Measurements from ENCODE around the gene KRT7.
A peak's percentile ranks its signal among the peaks of the same experiment; 100 is the strongest.

Gene KRT7

DNA sequence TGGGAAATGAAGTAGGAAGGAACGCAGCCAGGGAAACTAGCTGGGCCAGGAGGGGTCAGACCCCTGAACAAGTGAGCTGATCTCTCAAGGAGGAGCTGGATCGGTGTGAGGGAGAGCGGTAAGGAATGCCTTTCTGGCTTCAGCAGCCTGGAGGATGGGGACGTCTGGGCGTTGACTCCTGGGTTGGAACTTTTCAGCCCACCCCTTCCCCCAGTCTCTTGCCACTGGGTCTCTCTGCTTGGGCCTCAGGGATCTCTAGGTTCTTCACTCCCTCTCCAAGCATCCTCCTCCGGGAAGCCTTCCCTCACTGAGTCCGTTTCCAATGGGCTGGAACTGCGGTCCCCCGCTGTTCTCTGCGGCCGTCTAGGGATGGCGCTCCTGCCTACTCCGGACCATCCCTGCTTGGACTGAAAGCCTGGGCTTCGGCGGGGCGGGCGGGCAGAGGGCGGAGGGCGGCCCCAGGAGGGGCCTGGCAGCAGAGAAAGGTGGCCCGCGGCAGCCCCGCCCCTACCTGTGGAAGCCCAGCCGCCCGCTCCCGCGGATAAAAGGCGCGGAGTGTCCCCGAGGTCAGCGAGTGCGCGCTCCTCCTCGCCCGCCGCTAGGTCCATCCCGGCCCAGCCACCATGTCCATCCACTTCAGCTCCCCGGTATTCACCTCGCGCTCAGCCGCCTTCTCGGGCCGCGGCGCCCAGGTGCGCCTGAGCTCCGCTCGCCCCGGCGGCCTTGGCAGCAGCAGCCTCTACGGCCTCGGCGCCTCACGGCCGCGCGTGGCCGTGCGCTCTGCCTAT is at the start of gene KRT7:
Gene KRT7, plus strand, starts transcription at position 570 of the 788 bp plus-strand sequence. Its CDS starts 54 bp downstream, at position 624.
- no peak within 1 kb of the TSS for H3K9ac ChIP-seq
- H3K4me1 ChIP-seq: peaks cover 16 to 44% (median 27%) of the 10 kb centered on the region in 10 experiments
- no peaks in the 10 kb centered on the region; a peak in 1 of 22 replicates for H4K20me1 ChIP-seq
- no peak for TF ChIP-seq Cebpa-rat (IDR thresholded peaks at IDR 0.05)
- H3K27ac ChIP-seq: no peak within 1 kb of the TSS
- no peaks in the 10 kb centered on the region for H3K9me3 ChIP-seq (replicated peaks in 1 of 11)
- H3K27me3 ChIP-seq: peaks cover 0 to 18% (median 15%) of the 10 kb centered on the region in 11 experiments; a peak in 16 of 22 replicates
- H3K4me3 ChIP-seq: no peak within 1 kb of the TSS
- peak within 1 kb of the TSS in 6 of 11 experiments; percentile 66 to 87 (median 74); a peak in 6 of 22 replicates for H3K4me2 ChIP-seq
- H3K36me3 ChIP-seq: no peaks in the 10 kb centered on the region

DNA sequence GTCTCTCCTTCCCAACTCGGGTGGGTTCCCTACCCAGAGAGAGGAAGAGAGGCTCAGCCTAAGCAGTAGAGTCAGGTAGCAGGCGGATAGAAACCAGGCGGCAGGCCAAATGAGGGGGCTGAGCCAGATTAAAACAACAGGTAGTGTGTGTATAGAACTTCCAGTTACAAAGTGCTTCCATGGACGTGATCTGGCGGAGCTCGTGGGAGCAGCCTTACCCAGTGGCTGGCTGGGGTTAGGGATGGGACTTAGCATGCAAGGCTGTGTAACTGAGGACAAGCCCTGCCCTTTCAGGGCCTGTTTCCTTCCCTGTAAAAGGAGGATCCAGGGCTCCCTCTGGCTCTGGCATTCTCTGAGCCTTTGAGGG is 49.5 kb upstream of the KRT7 start:
- H3K27ac ChIP-seq: peak overlapping the region in 4 of 11 experiments; percentile 15 to 40 (median 32); a peak in 2 of 22 replicates
- 0 out of 22 replicates have a peak overlapping the region, but pooled peaks of 1 of the 11 experiments have one; percentile 5 for H3K9ac ChIP-seq
- H3K9me3 ChIP-seq (replicated peaks in 1 of 11): no peaks in the 10 kb centered on the region
- H3K36me3 ChIP-seq: no peaks in the 10 kb centered on the region
- H3K4me3 ChIP-seq: no peak overlapping the region
- H3K27me3 ChIP-seq: no peaks in the 10 kb centered on the region
- no peaks in the 10 kb centered on the region for H4K20me1 ChIP-seq
- H3K4me2 ChIP-seq: peak overlapping the region in 6 of 11 experiments; percentile 13 to 99 (median 52); a peak in 6 of 22 replicates
- peaks cover 67 to 96% (median 85%) of the 10 kb centered on the region in 10 experiments for H3K4me1 ChIP-seq
- TF ChIP-seq Cebpa-rat (IDR thresholded peaks at IDR 0.05): no peak

DNA sequence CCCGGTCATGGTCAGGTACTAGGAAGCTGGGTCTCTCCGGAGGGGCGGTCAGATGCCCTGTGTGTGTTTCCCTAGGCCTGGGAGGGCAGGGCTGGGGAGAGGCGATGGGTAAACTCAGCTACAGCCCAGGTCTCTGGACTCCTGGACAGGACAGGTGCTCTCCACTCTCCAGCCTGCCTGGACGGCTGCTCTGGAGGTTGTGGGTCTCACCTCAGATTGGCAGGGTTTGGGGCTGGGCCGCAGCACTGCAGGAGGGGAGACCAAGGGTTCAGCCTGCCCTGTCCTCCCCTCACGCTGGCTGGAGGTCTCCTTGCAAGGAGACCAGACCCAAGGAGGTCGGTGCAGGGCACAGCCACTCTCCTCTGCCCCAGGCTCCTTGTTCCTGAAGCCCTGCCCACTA is 49.1 kb upstream of the KRT7 start:
- no peaks in the 10 kb centered on the region for H3K9me3 ChIP-seq (replicated peaks in 1 of 11)
- H3K4me3 ChIP-seq: no peak overlapping the region
- peak overlapping the region in 8 of 11 experiments; percentile 39 to 99 (median 72); a peak in 15 of 22 replicates for H3K4me2 ChIP-seq
- no peaks in the 10 kb centered on the region for H4K20me1 ChIP-seq
- no peaks in the 10 kb centered on the region for H3K36me3 ChIP-seq
- no peak for TF ChIP-seq Cebpa-rat (IDR thresholded peaks at IDR 0.05)
- H3K27me3 ChIP-seq: no peaks in the 10 kb centered on the region
- 0 out of 22 replicates have a peak overlapping the region, but pooled peaks of 1 of the 11 experiments have one; percentile 5 for H3K9ac ChIP-seq
- peaks cover 67 to 96% (median 85%) of the 10 kb centered on the region in 10 experiments for H3K4me1 ChIP-seq
- H3K27ac ChIP-seq: peak overlapping the region in 5 of 11 experiments; percentile 9 to 38 (median 35); a peak in 4 of 22 replicates

DNA sequence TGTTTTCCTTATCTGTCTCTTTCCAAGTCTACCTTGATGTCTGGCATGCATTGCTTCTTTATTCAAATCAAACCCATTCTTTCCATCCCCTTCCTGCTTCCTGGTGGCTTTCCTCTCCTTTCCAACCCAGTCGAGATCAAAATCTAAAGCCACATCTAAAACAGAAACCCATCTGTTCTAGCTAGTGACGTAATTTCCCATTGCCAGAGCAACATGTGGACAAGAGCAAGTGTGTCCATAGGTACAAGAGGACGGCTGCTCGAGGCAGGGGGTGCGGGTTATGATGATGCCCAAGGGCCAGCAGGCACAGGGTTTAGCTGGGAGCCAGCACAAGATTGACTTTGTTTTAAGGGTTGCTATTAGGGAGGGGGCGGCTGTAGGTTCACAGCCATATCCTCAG is 48.2 kb upstream of the KRT7 start:
- H3K9ac ChIP-seq: no peak overlapping the region
- no peaks in the 10 kb centered on the region for H3K36me3 ChIP-seq
- no peaks in the 10 kb centered on the region for H3K27me3 ChIP-seq
- H3K4me2 ChIP-seq: peak overlapping the region in 10 of 11 experiments; percentile 20 to 99 (median 56); a peak in 20 of 22 replicates
- H3K27ac ChIP-seq: 0 out of 22 replicates have a peak overlapping the region, but pooled peaks of 1 of the 11 experiments have one; percentile 38
- H3K4me3 ChIP-seq: no peak overlapping the region
- H3K4me1 ChIP-seq: peaks cover 67 to 96% (median 85%) of the 10 kb centered on the region in 10 experiments
- TF ChIP-seq Cebpa-rat (IDR thresholded peaks at IDR 0.05): no peak
- H4K20me1 ChIP-seq: no peaks in the 10 kb centered on the region
- H3K9me3 ChIP-seq (replicated peaks in 1 of 11): no peaks in the 10 kb centered on the region

DNA sequence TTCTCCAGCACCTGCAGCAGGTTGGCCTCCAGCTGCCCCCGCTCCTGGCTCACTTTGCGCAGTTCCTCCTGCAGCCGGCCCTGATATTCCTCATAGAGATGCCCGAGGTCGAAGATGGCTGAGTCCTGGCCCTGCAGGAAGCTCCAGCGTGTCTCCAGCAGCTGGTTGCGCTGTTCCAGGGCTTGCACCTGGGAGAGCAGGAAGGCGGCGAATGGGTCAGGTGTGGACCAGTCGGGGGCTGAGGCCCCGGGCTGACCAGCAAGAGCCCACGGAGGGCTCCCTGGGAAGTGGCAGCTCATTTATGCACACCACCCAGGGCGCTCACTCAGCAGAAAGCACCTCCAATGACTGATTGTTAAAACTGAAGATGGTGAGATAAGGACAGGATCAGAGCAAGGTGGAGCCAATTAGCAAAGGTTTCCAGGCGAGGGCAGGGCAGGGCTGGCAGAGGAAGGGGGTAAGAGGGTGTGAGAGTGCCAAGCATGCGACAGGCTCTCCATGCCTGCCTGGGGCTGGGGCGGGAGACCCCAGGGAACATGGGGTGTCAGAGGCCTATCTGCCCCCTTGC is 47.6 kb upstream of the KRT7 start:
- no peaks in the 10 kb centered on the region for H3K27me3 ChIP-seq
- no peaks in the 10 kb centered on the region for H4K20me1 ChIP-seq
- peaks cover 67 to 96% (median 85%) of the 10 kb centered on the region in 10 experiments for H3K4me1 ChIP-seq
- H3K36me3 ChIP-seq: no peaks in the 10 kb centered on the region
- H3K4me3 ChIP-seq: no peak overlapping the region
- no peaks in the 10 kb centered on the region for H3K9me3 ChIP-seq (replicated peaks in 1 of 11)
- H3K9ac ChIP-seq: peak overlapping the region in 4 of 11 experiments; percentile 11 to 57 (median 52); a peak in 1 of 22 replicates
- TF ChIP-seq Cebpa-rat (IDR thresholded peaks at IDR 0.05): no peak
- H3K27ac ChIP-seq: peak overlapping the region in 9 of 11 experiments; percentile 6 to 78 (median 60); a peak in 13 of 22 replicates
- H3K4me2 ChIP-seq: peak overlapping the region in 10 of 11 experiments; percentile 1 to 99 (median 68); a peak in 18 of 22 replicates

DNA sequence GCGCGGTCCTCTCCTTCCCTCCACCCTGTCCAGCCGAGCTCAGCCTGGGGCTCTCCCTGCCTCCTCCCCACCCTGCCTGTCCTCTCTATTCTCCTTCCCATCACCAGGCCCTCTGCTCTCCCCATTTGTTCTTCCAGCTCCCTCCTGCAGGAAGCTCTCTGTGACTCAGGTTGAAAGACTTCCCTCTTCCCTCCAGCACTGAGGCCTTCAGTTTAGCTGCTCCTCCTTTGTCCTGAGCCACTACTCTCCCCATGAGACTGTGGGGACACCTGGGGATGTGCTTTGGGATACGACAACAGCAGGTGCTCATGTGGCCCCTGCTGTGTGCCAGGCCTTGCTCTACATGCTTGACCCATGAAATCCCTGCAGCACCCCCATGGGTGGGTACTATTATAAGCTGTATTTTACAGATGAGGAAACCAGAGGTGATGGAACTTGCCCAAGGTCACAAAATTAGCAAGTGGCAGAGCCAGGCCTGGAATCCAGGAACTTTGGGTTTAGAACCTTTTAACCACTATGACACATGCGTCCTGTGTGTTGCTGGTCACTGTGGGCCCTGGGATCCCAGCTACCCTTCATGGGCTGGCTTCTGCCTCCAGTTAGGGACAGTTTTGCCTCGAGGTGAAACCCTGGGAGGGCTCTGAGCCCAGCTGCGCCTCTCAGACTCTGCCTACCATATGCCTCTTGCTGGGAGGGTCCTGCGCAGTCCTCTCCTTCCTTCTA is 46.8 kb upstream of the KRT7 start:
- peak overlapping the region in 7 of 11 experiments; percentile 11 to 57 (median 51); a peak in 14 of 22 replicates for H3K9ac ChIP-seq
- no peaks in the 10 kb centered on the region for H4K20me1 ChIP-seq
- no peaks in the 10 kb centered on the region for H3K9me3 ChIP-seq (replicated peaks in 1 of 11)
- H3K4me1 ChIP-seq: peaks cover 72 to 100% (median 92%) of the 10 kb centered on the region in 10 experiments
- TF ChIP-seq Cebpa-rat (IDR thresholded peaks at IDR 0.05): no peak
- H3K4me2 ChIP-seq: peak overlapping the region in 10 of 11 experiments; percentile 1 to 99 (median 68); a peak in 18 of 22 replicates
- no peaks in the 10 kb centered on the region for H3K27me3 ChIP-seq
- peak overlapping the region in 9 of 11 experiments; percentile 46 to 78 (median 60); a peak in 18 of 22 replicates for H3K27ac ChIP-seq
- H3K4me3 ChIP-seq: no peak overlapping the region; a peak in 1 of 20 replicates
- H3K36me3 ChIP-seq: no peaks in the 10 kb centered on the region

DNA sequence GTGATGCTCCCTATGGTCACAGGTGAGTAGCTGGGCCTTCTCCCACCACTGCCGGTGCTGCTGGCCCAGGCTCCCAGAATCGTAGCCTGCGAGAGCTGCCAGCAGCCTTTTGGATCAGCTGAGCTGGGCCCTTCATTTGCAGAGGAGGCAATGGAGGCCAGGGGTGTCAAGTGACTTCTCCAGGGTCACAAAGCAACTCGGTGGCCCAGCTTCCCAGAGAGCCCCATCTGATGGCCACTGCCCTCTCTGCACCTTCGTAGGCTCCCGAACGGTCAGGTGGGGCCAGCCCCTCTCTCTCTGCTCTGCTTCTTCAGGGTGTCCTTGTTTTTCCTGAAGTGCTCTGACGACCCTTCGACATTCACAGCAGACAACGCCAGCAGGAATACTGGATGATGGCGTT is 45.8 kb upstream of the KRT7 start:
- H3K4me3 ChIP-seq: no peak overlapping the region
- no peaks in the 10 kb centered on the region for H3K27me3 ChIP-seq
- H4K20me1 ChIP-seq: no peaks in the 10 kb centered on the region
- no peaks in the 10 kb centered on the region for H3K9me3 ChIP-seq (replicated peaks in 1 of 11)
- H3K27ac ChIP-seq: peak overlapping the region in 9 of 11 experiments; percentile 46 to 78 (median 60); a peak in 16 of 22 replicates
- peak overlapping the region in 8 of 11 experiments; percentile 50 to 99 (median 81); a peak in 14 of 22 replicates for H3K4me2 ChIP-seq
- peaks cover 75 to 100% (median 96%) of the 10 kb centered on the region in 10 experiments for H3K4me1 ChIP-seq
- no peaks in the 10 kb centered on the region for H3K36me3 ChIP-seq
- no peak for TF ChIP-seq Cebpa-rat (IDR thresholded peaks at IDR 0.05)
- H3K9ac ChIP-seq: peak overlapping the region in 6 of 11 experiments; percentile 19 to 57 (median 51); a peak in 7 of 22 replicates

DNA sequence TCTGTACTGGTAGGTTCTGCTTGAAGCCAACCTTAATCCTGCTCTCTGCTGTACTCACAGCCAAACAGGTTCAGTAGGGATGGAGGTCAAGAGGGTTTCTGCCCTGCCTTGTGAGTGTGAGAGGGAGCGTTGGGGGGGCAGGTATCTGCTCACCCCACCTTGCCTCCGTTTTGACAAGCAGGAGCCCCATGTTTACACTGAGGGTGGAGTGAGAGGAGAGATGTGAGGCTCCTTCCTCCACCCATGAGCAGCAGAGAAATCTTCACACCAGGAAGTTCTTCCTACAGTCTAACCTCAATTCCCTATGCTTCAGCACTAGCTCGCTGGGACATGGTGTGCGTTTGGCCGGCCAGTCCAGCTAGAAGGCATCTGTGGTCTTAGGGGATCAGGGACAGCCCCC is 45.4 kb upstream of the KRT7 start:
- no peak for TF ChIP-seq Cebpa-rat (IDR thresholded peaks at IDR 0.05)
- H3K4me1 ChIP-seq: peaks cover 75 to 100% (median 96%) of the 10 kb centered on the region in 10 experiments
- peak overlapping the region in 8 of 11 experiments; percentile 46 to 78 (median 63); a peak in 13 of 22 replicates for H3K27ac ChIP-seq
- H3K4me2 ChIP-seq: peak overlapping the region in 6 of 11 experiments; percentile 50 to 99 (median 86); a peak in 11 of 22 replicates
- no peaks in the 10 kb centered on the region for H4K20me1 ChIP-seq
- no peaks in the 10 kb centered on the region for H3K36me3 ChIP-seq
- no peaks in the 10 kb centered on the region for H3K9me3 ChIP-seq (replicated peaks in 1 of 11)
- H3K9ac ChIP-seq: peak overlapping the region in 5 of 11 experiments; percentile 28 to 51 (median 42); a peak in 5 of 22 replicates
- no peaks in the 10 kb centered on the region for H3K27me3 ChIP-seq
- no peak overlapping the region for H3K4me3 ChIP-seq
